SK-N-SH (cell line): Measurements from ENCODE around the gene STKLD1. TPM values are rescaled to one million over a fixed set of nuclear protein-coding genes. Genes with fewer than 3 reads are reported as not detected.

Experiments
- CTCF ChIA-PET: fragments of 300-600, 350-600 bp; formaldehyde crosslinking; extraction: SDS; loops from one replicate; lab custom pipeline; 2021; lab: Yijun Ruan, JAX
- POLR2A ChIA-PET: fragments of 350-600 bp; sonication (Branson Sonifier 250); formaldehyde crosslinking; extraction: SDS; loops from one replicate; lab custom pipeline; 2020; ENCODE audit warnings: antibody characterized with exemption, inconsistent platforms; lab: Yijun Ruan, JAX
- DNase-seq: peaks from one replicate; pipeline ENCODE4 v3.0.0; 2012
- H2AFZ ChIP-seq: fragments of 200-600 bp; sonication (generic); 2 replicates; pipeline ENCODE4 v1.8.1; 2016; ENCODE audit warnings: antibody characterized with exemption, mild to moderate bottlenecking, low read depth
- H3F3A ChIP-seq: fragments of 200-600 bp; sonication (generic); replicated peaks from 2 replicates; pipeline ENCODE3; 2016; ENCODE audit warnings: antibody characterized with exemption, mild to moderate bottlenecking; ENCODE audit not compliant: insufficient read depth
- H3K27ac ChIP-seq, 2 experiments: fragments of 200-500 bp in 1 of 2; fragments of 200-600 bp in 1 of 2; sonication (Bioruptor generic) in 1 of 2; sonication (generic), shearing (Covaris generic) in 1 of 2; 2 replicates each; pipeline versions ENCODE4 v1.5.1 to v1.6.1; 2014 to 2016; ENCODE audit warnings: low read depth in 2 of 2, inconsistent platforms in 1 of 2, low read length in 1 of 2, mild to moderate bottlenecking in 1 of 2, mixed read lengths in 1 of 2
- H3K27me3 ChIP-seq: fragments of 200-600 bp; sonication (generic), shearing (Covaris generic); 2 replicates; pipeline ENCODE4 v1.6.1; 2016; ENCODE audit warnings: mixed run types; ENCODE audit not compliant: insufficient read depth
- H3K36me3 ChIP-seq, 2 experiments: fragments of 200-500 bp in 1 of 2; fragments of 200-600 bp in 1 of 2; sonication (Bioruptor generic) in 1 of 2; sonication (generic) in 1 of 2; replicated peaks in 1 of 2; 2 replicates each; pipeline versions ENCODE3 to v1.5.1; 2014 to 2016; ENCODE audit warnings: low read length in 1 of 2, mild to moderate bottlenecking in 1 of 2; ENCODE audit not compliant: insufficient read depth in 2 of 2, control insufficient read depth in 1 of 2
- H3K4me1 ChIP-seq, 2 experiments: fragments of 200-500 bp in 1 of 2; fragments of 200-600 bp in 1 of 2; sonication (Bioruptor generic) in 1 of 2; sonication (generic), shearing (Covaris generic) in 1 of 2; 2 replicates each; pipeline versions ENCODE4 v1.5.1 to v1.6.1; 2014 to 2016; ENCODE audit warnings: low read depth in 1 of 2, low read length in 1 of 2, mixed run types in 1 of 2; ENCODE audit not compliant: insufficient read depth in 2 of 2, control insufficient read depth in 1 of 2
- H3K4me2 ChIP-seq: fragments of 200-600 bp; sonication (generic), shearing (Covaris generic); 2 replicates; pipeline ENCODE4 v1.6.1; 2017; ENCODE audit warnings: mixed run types
- H3K4me3 ChIP-seq, 2 experiments: fragments of 200-500 bp in 1 of 2; fragments of 200-600 bp in 1 of 2; sonication (Bioruptor generic) in 1 of 2; sonication (generic), shearing (Covaris generic) in 1 of 2; 2 replicates each; pipeline versions ENCODE4 v1.5.1 to v1.8.1; 2014 to 2016; ENCODE audit warnings: low read depth in 2 of 2, inconsistent platforms in 1 of 2, low read length in 1 of 2, mild to moderate bottlenecking in 1 of 2, mixed read lengths in 1 of 2, moderate library complexity in 1 of 2
- H3K79me2 ChIP-seq: fragments of 200-600 bp; sonication (generic); 2 replicates; pipeline ENCODE4 v1.8.1; 2017; ENCODE audit warnings: mild to moderate bottlenecking; ENCODE audit not compliant: insufficient read depth
- H3K9ac ChIP-seq: fragments of 200-600 bp; sonication (generic); 2 replicates; pipeline ENCODE4 v1.6.1; 2017; ENCODE audit warnings: mixed run types
- H3K9me2 ChIP-seq: fragments of 200-600 bp; sonication (generic); 2 replicates; pipeline ENCODE4 v1.6.1; 2017; ENCODE audit warnings: mixed run types
- H3K9me3 ChIP-seq: fragments of 200-600 bp; sonication (generic); 2 replicates; pipeline ENCODE4 v1.6.1; 2017; ENCODE audit warnings: mixed run types, mild to moderate bottlenecking, moderate library complexity
- H4K20me1 ChIP-seq: fragments of 200-600 bp; sonication (generic); 2 replicates; pipeline ENCODE4 v1.6.1; 2017; ENCODE audit warnings: mild to moderate bottlenecking, mixed run types; ENCODE audit not compliant: insufficient read depth
- CHD2 ChIP-seq: fragments of 150-350 bp; IDR thresholded peaks from 2 replicates; pipeline ENCODE4 v1.6.1; 2018; ENCODE audit warnings: low read length; ENCODE audit not compliant: partially characterized antibody
- FOXM1 ChIP-seq: IDR thresholded peaks from 2 replicates; pipeline ENCODE4 v1.4.0; 2012; ENCODE audit warnings: low read depth, mild to moderate bottlenecking
- GABPA ChIP-seq: IDR thresholded peaks from 2 replicates; pipeline ENCODE4 v1.4.0; 2012; ENCODE audit warnings: low read depth, mild to moderate bottlenecking
- MEF2A ChIP-seq: IDR thresholded peaks from 2 replicates; pipeline ENCODE4 v1.4.0; 2012; ENCODE audit warnings: low read depth, borderline replicate concordance
- MXI1 ChIP-seq: IDR thresholded peaks from 2 replicates; pipeline ENCODE4 v1.6.1; 2012; ENCODE audit warnings: mild to moderate bottlenecking, low read depth, low read length, improper control_type of control experiment
- NRF1 ChIP-seq: IDR thresholded peaks from 2 replicates; pipeline ENCODE4 v1.6.1; 2012; ENCODE audit warnings: low read depth, mild to moderate bottlenecking, low read length
- RAD21 ChIP-seq: IDR thresholded peaks from 2 replicates; pipeline ENCODE4 v1.6.1; 2012; ENCODE audit warnings: mild to moderate bottlenecking, low read length
- TCF12 ChIP-seq: IDR thresholded peaks from 2 replicates; pipeline ENCODE4 v1.4.0; 2012
- YY1 ChIP-seq: IDR thresholded peaks from 2 replicates; pipeline ENCODE4 v1.4.0; 2012; ENCODE audit warnings: low read depth, mild to moderate bottlenecking
- WGBS: methylation state at CpG from one replicate; pipeline ENCODE4 v1.1.6; 2017; ENCODE audit warnings: low lambda C conversion rate; 5-methylcytosine and 5-hydroxymethylcytosine counted together
- polyA plus RNA-seq, 3 experiments: library from polyadenylated mRNA; depleted of rRNA; stranded (reverse); fragments of >200 nt; gene quantifications; 2 replicates each; pipeline ENCODE4 v1.2.3, GENCODE V29; 2012
- TF ChIP-seq, protein P1 (sequence below): IDR thresholded peaks from 2 replicates; pipeline ENCODE4 v1.4.0; 2012; ENCODE audit warnings: low read depth, borderline replicate concordance
- TF ChIP-seq, protein P2 (sequence below): fragments of 150-350 bp; IDR thresholded peaks from 2 replicates; pipeline ENCODE4 v1.6.1; 2016; ENCODE audit warnings: mild to moderate bottlenecking, low read depth, low read length
- TF ChIP-seq, protein P3 (sequence below): IDR thresholded peaks from 2 replicates; pipeline ENCODE4; 2012
- TF ChIP-seq, protein P4 (sequence below): fragments of 200-600 bp; sonication (generic); IDR thresholded peaks from 2 replicates; pipeline ENCODE4 v1.6.1; 2017; ENCODE audit warnings: antibody characterized with exemption, mild to moderate bottlenecking, moderate library complexity

STKLD1 gene
- polyA plus RNA-seq, 1 of the 3 experiments (the other 2 are of a cell fraction), result 2.3 TPM

DNA sequence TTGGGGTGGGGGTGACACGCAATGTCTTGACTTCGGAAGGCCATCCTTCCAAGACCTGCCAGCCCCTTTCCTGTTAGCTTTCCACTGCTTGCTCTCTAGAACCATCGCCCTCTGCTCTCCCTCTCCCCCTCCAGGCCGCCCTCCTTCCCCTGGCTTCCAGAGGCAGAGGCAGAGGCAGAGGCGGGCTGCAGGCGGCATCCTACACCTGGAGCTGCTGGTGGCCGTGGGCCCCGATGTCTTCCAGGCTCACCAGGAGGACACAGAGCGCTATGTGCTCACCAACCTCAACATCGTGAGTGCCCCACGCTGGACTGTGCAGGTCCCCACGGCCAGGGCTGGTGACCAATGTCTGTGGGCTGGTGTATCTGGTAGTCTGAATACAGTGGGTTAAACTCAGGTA lies 48.0 kb downstream of the STKLD1 start:
- H3F3A ChIP-seq, result no peaks in the 10 kb centered on the region
- 98% methylated on average over 7 of the region's 12 CpGs for WGBS
- no peak for DNase-seq
- H3K27me3 ChIP-seq, result no peaks in the 10 kb centered on the region
- H3K79me2 ChIP-seq, result no peaks in the 10 kb centered on the region
- H3K9me2 ChIP-seq, result no peaks in the 10 kb centered on the region
- peaks cover 0 to under 1% of the 10 kb centered on the region in 2 experiments; a peak in 1 of 4 replicates for H3K4me1 ChIP-seq
- ChIA-PET POLR2A (no interaction called here), CTCF (no interaction called here)
- no peaks in the 10 kb centered on the region for H3K9me3 ChIP-seq
- TF ChIP-seq GABPA (no peak), MXI1 (no peak), CHD2 (no peak), FOXM1 (no peak), TCF12 (no peak)
- TF ChIP-seq, protein P1, sequence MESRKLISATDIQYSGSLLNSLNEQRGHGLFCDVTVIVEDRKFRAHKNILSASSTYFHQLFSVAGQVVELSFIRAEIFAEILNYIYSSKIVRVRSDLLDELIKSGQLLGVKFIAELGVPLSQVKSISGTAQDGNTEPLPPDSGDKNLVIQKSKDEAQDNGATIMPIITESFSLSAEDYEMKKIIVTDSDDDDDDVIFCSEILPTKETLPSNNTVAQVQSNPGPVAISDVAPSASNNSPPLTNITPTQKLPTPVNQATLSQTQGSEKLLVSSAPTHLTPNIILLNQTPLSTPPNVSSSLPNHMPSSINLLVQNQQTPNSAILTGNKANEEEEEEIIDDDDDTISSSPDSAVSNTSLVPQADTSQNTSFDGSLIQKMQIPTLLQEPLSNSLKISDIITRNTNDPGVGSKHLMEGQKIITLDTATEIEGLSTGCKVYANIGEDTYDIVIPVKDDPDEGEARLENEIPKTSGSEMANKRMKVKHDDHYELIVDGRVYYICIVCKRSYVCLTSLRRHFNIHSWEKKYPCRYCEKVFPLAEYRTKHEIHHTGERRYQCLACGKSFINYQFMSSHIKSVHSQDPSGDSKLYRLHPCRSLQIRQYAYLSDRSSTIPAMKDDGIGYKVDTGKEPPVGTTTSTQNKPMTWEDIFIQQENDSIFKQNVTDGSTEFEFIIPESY, result no peak
- TF ChIP-seq, protein P2, sequence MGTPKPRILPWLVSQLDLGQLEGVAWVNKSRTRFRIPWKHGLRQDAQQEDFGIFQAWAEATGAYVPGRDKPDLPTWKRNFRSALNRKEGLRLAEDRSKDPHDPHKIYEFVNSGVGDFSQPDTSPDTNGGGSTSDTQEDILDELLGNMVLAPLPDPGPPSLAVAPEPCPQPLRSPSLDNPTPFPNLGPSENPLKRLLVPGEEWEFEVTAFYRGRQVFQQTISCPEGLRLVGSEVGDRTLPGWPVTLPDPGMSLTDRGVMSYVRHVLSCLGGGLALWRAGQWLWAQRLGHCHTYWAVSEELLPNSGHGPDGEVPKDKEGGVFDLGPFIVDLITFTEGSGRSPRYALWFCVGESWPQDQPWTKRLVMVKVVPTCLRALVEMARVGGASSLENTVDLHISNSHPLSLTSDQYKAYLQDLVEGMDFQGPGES, result no peak
- no peaks in the 10 kb centered on the region for H3K36me3 ChIP-seq
- no peak overlapping the region for H3K4me3 ChIP-seq
- H4K20me1 ChIP-seq, result no peaks in the 10 kb centered on the region
- H3K4me2 ChIP-seq, result no peak overlapping the region
- H3K27ac ChIP-seq, result no peak overlapping the region
- no peak overlapping the region for H2AFZ ChIP-seq
- no peak overlapping the region for H3K9ac ChIP-seq

DNA sequence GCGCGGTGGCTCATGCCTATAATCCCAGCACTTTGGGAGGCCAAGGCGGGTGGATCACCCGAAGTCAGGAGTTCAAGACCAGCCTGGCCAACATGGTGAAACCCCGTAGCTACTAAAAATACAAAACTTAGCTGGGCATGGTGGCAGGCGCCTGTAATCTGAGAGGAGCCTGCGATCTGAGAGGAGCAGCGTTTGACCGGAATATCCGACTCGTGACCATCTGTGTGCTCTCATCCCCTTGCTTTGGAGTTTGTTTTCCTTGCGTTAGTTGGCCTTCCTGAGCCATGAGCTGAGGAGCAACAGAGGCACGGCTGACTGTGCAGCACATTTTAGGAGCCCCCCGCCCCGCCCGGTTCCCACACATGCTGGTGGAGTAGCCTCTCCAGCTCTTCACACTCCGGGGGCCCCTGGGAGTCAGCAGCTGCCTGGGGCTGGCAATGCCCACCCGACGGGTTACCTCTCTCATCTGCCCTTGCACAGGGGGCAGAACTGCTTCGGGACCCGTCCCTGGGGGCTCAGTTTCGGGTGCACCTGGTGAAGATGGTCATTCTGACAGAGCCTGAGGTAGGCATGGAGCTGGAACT lies 49.0 kb downstream of the STKLD1 start:
- Histone ChIP-seq H3K4me3 (no peak overlapping the region), H3K4me2 (no peak overlapping the region), H3K27me3 (no peaks in the 10 kb centered on the region), H2AFZ (no peak overlapping the region), H3K9me3 (no peaks in the 10 kb centered on the region), H3K4me1 (no peaks in the 10 kb centered on the region; a peak in 1 of 4 replicates), H3K27ac (no peak overlapping the region), H3K9me2 (no peaks in the 10 kb centered on the region), H4K20me1 (no peaks in the 10 kb centered on the region), H3F3A (no peaks in the 10 kb centered on the region), H3K36me3 (no peaks in the 10 kb centered on the region), H3K79me2 (no peaks in the 10 kb centered on the region), H3K9ac (no peak overlapping the region)
- TF ChIP-seq MXI1 (no peak), TCF12 (no peak), MEF2A (no peak), RAD21 (no peak), NRF1 (no peak), YY1 (no peak)
- TF ChIP-seq, protein P3, sequence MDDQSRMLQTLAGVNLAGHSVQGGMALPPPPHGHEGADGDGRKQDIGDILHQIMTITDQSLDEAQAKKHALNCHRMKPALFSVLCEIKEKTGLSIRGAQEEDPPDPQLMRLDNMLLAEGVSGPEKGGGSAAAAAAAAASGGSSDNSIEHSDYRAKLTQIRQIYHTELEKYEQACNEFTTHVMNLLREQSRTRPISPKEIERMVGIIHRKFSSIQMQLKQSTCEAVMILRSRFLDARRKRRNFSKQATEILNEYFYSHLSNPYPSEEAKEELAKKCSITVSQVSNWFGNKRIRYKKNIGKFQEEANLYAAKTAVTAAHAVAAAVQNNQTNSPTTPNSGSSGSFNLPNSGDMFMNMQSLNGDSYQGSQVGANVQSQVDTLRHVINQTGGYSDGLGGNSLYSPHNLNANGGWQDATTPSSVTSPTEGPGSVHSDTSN, result no peak
- TF ChIP-seq, protein P4, sequence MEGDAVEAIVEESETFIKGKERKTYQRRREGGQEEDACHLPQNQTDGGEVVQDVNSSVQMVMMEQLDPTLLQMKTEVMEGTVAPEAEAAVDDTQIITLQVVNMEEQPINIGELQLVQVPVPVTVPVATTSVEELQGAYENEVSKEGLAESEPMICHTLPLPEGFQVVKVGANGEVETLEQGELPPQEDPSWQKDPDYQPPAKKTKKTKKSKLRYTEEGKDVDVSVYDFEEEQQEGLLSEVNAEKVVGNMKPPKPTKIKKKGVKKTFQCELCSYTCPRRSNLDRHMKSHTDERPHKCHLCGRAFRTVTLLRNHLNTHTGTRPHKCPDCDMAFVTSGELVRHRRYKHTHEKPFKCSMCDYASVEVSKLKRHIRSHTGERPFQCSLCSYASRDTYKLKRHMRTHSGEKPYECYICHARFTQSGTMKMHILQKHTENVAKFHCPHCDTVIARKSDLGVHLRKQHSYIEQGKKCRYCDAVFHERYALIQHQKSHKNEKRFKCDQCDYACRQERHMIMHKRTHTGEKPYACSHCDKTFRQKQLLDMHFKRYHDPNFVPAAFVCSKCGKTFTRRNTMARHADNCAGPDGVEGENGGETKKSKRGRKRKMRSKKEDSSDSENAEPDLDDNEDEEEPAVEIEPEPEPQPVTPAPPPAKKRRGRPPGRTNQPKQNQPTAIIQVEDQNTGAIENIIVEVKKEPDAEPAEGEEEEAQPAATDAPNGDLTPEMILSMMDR, result no peak
- POLR2A ChIA-PET, result no interaction called here
- DNase-seq, result no peak
- CTCF ChIA-PET, result interaction anchor here (1.6 kb wide), 1 partner anchor 28 kb away, joined by 4 read pairs; no protein-coding TSS in a partner anchor
- 92% methylated on average over 12 of the region's 22 CpGs for WGBS
